ENCODE results near the gene DMXL1.
A peak's percentile ranks its signal among the peaks of the same experiment; 100 is the strongest.

DMXL1 gene

DNA sequence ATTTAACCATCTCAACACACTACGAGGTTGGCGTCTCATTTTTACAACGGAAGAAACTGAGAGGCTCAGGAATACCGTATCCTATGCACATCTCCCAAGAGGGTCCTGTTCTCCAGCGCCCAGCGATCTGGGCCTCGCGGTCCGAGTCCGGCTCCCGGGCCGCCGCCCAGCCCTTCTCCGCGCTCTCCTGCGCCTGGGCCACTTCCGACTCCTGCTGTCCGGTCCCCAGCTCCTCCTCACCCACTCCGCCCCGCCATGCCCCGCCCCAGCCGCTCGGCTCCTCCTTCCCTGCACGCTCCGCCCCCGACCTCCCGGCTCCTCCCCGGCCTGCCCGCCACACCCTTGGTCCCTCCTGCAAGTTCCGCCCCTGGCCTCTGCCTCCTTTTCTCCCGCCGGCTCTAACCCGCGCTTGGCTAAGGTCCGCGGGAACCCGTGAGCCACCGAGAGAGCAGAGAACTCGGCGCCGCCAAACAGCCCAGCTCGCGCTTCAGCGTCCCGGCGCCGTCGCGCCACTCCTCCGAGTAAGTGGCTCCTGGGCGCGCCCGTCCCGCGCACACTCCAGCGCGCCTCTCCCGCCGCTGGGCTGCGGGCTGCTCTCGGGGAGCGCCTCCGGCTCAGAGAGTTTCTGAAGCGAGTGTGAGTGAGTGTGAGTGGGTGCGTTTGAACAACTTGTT lies 197.6 kb downstream of the DMXL1 start:
- TF ChIP-seq CTCF (IDR thresholded peaks at IDR 0.05; ENCODE audit: low read length), result no peak
- no peak for TF ChIP-seq EZH2 (IDR thresholded peaks at IDR 0.05; ENCODE audit: borderline replicate concordance, low read length)
- H3K79me2 ChIP-seq (ENCODE audit: insufficient read depth, low read length), result peaks cover 39% of the 10 kb centered on the region
- H3K4me2 ChIP-seq (ENCODE audit: low read length), result peak overlapping the region; percentile 93

GRCh38 chr5:119269061-119269944 lies 198.4 kb downstream of the DMXL1 start:
- H3K9me2 ChIP-seq (ENCODE audit: low read depth, low read length), result no peaks in the 10 kb centered on the region
- no peaks in the 10 kb centered on the region for H4K20me1 ChIP-seq (ENCODE audit: insufficient read depth, low read length)
- peak overlapping the region; percentile 99 for H3K27ac ChIP-seq (ENCODE audit: low read depth, low read length, poor library complexity, severe bottlenecking)
- peaks cover 39% of the 10 kb centered on the region for H3K79me2 ChIP-seq (ENCODE audit: insufficient read depth, low read length)
- H3K27me3 ChIP-seq (ENCODE audit: insufficient read depth, low read length), result no peaks in the 10 kb centered on the region
- peak overlapping the region; percentile 99 for H3K9ac ChIP-seq (ENCODE audit: low read length)
- H3K9me3 ChIP-seq (ENCODE audit: low read length), result no peaks in the 10 kb centered on the region
- H3K4me2 ChIP-seq (ENCODE audit: low read length), result peak overlapping the region; percentile 93
- peaks cover 56% of the 10 kb centered on the region for H3K4me1 ChIP-seq (ENCODE audit: insufficient read depth, low read length, severe bottlenecking)
- TF ChIP-seq EZH2 (IDR thresholded peaks at IDR 0.05; ENCODE audit: borderline replicate concordance, low read length), result no peak
- no peak for TF ChIP-seq CTCF (IDR thresholded peaks at IDR 0.05; ENCODE audit: low read length)
- peaks cover 4% of the 10 kb centered on the region for H3K36me3 ChIP-seq (ENCODE audit: insufficient read depth, low read length)
- H3K4me3 ChIP-seq (ENCODE audit: low read depth, low read length, poor library complexity, severe bottlenecking), result peak overlapping the region; percentile 99
- no peaks in the 10 kb centered on the region; the same call in 1 of the 2 replicates for H3F3A ChIP-seq (ENCODE audit: insufficient read depth, low read length)
- H2AFZ ChIP-seq (ENCODE audit: low read length), result no peak overlapping the region

More for the DNA sequence above, 197.6 kb downstream of the DMXL1 start:
- H3K4me3 ChIP-seq (ENCODE audit: low read depth, low read length, poor library complexity, severe bottlenecking), result peak overlapping the region; percentile 99
- H3K27ac ChIP-seq (ENCODE audit: low read depth, low read length, poor library complexity, severe bottlenecking), result peak overlapping the region; percentile 99
- no peaks in the 10 kb centered on the region for H4K20me1 ChIP-seq (ENCODE audit: insufficient read depth, low read length)
- H3K9me3 ChIP-seq (ENCODE audit: low read length), result peaks cover 5% of the 10 kb centered on the region; the same call in 1 of the 2 replicates
- H3F3A ChIP-seq (ENCODE audit: insufficient read depth, low read length), result no peaks in the 10 kb centered on the region; the same call in 1 of the 2 replicates
- H3K9ac ChIP-seq (ENCODE audit: low read length), result peak overlapping the region; percentile 99
- H3K27me3 ChIP-seq (ENCODE audit: insufficient read depth, low read length), result no peaks in the 10 kb centered on the region
- H3K9me2 ChIP-seq (ENCODE audit: low read depth, low read length), result no peaks in the 10 kb centered on the region
- peaks cover 48% of the 10 kb centered on the region for H3K4me1 ChIP-seq (ENCODE audit: insufficient read depth, low read length, severe bottlenecking)
- H2AFZ ChIP-seq (ENCODE audit: low read length), result no peak overlapping the region
- H3K36me3 ChIP-seq (ENCODE audit: insufficient read depth, low read length), result peaks cover 4% of the 10 kb centered on the region

- H3K36me3 ChIP-seq (ENCODE audit: insufficient read depth, low read length), result peaks cover 4% of the 10 kb centered on the region
These were observed 199.3 kb downstream of the DMXL1 start for GRCh38 chr5:119270121-119270565.

More at GRCh38 chr5:119270121-119270565, 199.3 kb downstream of the DMXL1 start:
- Histone ChIP-seq H3K4me3 (ENCODE audit: low read depth, low read length, poor library complexity, severe bottlenecking) (peak overlapping the region; percentile 99), H3K27me3 (ENCODE audit: insufficient read depth, low read length) (no peaks in the 10 kb centered on the region), H3K27ac (ENCODE audit: low read depth, low read length, poor library complexity, severe bottlenecking) (peak overlapping the region; percentile 99), H3K9me2 (ENCODE audit: low read depth, low read length) (no peaks in the 10 kb centered on the region), H3K9me3 (ENCODE audit: low read length) (no peaks in the 10 kb centered on the region), H3K4me1 (ENCODE audit: insufficient read depth, low read length, severe bottlenecking) (peaks cover 64% of the 10 kb centered on the region), H4K20me1 (ENCODE audit: insufficient read depth, low read length) (no peaks in the 10 kb centered on the region), H3K9ac (ENCODE audit: low read length) (peak overlapping the region; percentile 99), H2AFZ (ENCODE audit: low read length) (no peak overlapping the region), H3K4me2 (ENCODE audit: low read length) (peak overlapping the region; percentile 93), H3F3A (ENCODE audit: insufficient read depth, low read length) (peaks cover 7% of the 10 kb centered on the region; the same call in 1 of the 2 replicates), H3K79me2 (ENCODE audit: insufficient read depth, low read length) (peaks cover 39% of the 10 kb centered on the region)
- TF ChIP-seq CTCF (IDR thresholded peaks at IDR 0.05; ENCODE audit: low read length) (no peak), EZH2 (IDR thresholded peaks at IDR 0.05; ENCODE audit: borderline replicate concordance, low read length) (no peak)
